PFSK-1 (cell line): Measurements from ENCODE around the gene SLC38A9.

Experiments used
- FOXP2 ChIP-seq: optimal IDR thresholded peaks from 2 replicates; pipeline ENCODE3; 2011; ENCODE audit warnings: borderline replicate concordance, control low read depth, inconsistent platforms; ENCODE audit not compliant: insufficient read depth; ENCODE audit errors: extremely low read length, extremely low read depth
- POLR2AphosphoS5 ChIP-seq: IDR thresholded peaks from 2 replicates; pipeline ENCODE4 v1.6.1; 2012; ENCODE audit warnings: low read depth, mild to moderate bottlenecking, control low read depth, low read length, moderate library complexity
- REST ChIP-seq, 2 experiments: IDR thresholded peaks; 2 replicates each; pipeline versions ENCODE4 v1.6.1 to v1.8.0; 2011 to 2012; ENCODE audit warnings: low read depth in 2 of 2, low read length in 2 of 2, control low read depth in 1 of 2, inconsistent platforms in 1 of 2, mild to moderate bottlenecking in 1 of 2, moderate library complexity in 1 of 2; ENCODE audit not compliant: insufficient read depth in 1 of 2
- SIN3A ChIP-seq: IDR thresholded peaks from 2 replicates; pipeline ENCODE4 v1.6.1; 2012; ENCODE audit warnings: mild to moderate bottlenecking, low read length, moderate library complexity, borderline replicate concordance; ENCODE audit not compliant: insufficient read depth
- TAF1 ChIP-seq: IDR thresholded peaks from 2 replicates; pipeline ENCODE4 v1.6.1; 2012; ENCODE audit warnings: low read length, control low read depth, borderline replicate concordance; ENCODE audit not compliant: insufficient read depth

- TF ChIP-seq POLR2AphosphoS5 (no peak), REST (IDR thresholded peaks at IDR 0.05; ENCODE audit: insufficient read depth in 1 of 2, low read depth in 2 of 2, low read length in 2 of 2) (no peak), TAF1 (no peak), SIN3A (no peak), FOXP2 (no peak)
These were observed 110.5 kb downstream of the SLC38A9 start for GRCh38 chr5:55601628-55602027.
